ENCODE data around the gene NHLRC4.
A peak's percentile ranks its signal among the peaks of the same experiment; 100 is the strongest.

The NHLRC4 gene

DNA sequence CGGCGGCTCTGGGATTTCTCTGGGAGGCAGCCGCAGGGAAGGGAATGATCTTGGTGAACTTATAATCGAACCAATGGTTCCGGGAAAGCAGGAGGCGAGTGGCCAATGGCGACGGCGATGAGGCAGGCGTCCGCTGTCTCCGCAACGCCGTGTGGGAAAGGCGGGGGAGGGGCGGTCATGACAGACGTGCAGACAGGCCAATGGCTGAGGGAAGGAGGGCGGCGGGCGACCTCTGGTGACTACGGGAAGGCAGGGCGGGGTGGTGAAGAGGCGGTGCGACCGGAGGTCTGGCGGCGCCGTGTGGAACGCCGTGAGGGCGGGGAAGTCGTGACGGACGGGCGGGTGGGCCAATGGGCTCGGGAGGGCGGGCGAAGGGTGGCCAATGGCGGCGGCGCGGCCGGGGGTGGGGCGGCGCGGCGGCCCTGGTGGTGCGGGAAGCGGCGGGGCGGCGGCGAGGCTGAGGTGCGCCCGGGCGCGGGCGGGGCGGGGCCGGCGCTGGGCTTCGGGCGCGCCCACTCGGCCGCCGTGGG is 22.9 kb downstream of the NHLRC4 start, which contains the start of gene RAB40C (continued):
- TF ChIP-seq ZNF132 (tag by site-specific recombination; IDR thresholded peaks at IDR 0.05; ENCODE audit: borderline replicate concordance) = no peak
- no peak for TF ChIP-seq YY2 (tag by site-specific recombination; IDR thresholded peaks at IDR 0.05)
- TF ChIP-seq ZNF664 (tag by site-specific recombination; IDR thresholded peaks at IDR 0.05) = no peak
- TF ChIP-seq, protein P1, sequence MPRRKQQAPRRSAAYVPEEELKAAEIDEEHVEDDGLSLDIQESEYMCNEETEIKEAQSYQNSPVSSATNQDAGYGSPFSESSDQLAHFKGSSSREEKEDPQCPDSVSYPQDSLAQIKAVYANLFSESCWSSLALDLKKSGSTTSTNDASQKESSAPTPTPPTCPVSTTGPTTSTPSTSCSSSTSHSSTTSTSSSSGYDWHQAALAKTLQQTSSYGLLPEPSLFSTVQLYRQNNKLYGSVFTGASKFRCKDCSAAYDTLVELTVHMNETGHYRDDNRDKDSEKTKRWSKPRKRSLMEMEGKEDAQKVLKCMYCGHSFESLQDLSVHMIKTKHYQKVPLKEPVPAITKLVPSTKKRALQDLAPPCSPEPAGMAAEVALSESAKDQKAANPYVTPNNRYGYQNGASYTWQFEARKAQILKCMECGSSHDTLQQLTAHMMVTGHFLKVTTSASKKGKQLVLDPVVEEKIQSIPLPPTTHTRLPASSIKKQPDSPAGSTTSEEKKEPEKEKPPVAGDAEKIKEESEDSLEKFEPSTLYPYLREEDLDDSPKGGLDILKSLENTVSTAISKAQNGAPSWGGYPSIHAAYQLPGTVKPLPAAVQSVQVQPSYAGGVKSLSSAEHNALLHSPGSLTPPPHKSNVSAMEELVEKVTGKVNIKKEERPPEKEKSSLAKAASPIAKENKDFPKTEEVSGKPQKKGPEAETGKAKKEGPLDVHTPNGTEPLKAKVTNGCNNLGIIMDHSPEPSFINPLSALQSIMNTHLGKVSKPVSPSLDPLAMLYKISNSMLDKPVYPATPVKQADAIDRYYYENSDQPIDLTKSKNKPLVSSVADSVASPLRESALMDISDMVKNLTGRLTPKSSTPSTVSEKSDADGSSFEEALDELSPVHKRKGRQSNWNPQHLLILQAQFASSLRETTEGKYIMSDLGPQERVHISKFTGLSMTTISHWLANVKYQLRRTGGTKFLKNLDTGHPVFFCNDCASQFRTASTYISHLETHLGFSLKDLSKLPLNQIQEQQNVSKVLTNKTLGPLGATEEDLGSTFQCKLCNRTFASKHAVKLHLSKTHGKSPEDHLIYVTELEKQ (tag by site-specific recombination; IDR thresholded peaks at IDR 0.05; ENCODE audit: borderline replicate concordance) = no peak
- peak; percentile 50 for TF ChIP-seq GLIS1 (tag by site-specific recombination; IDR thresholded peaks at IDR 0.05)
- no peak for TF ChIP-seq ZNF654 (tag by site-specific recombination; IDR thresholded peaks at IDR 0.05; ENCODE audit: low read depth)
- TF ChIP-seq BCL11B (tag by site-specific recombination; IDR thresholded peaks at IDR 0.05; ENCODE audit: low read depth) = no peak
- TF ChIP-seq GLIS2 (tag by site-specific recombination; IDR thresholded peaks at IDR 0.05) = peak; percentile 97
- TF ChIP-seq, protein P2, sequence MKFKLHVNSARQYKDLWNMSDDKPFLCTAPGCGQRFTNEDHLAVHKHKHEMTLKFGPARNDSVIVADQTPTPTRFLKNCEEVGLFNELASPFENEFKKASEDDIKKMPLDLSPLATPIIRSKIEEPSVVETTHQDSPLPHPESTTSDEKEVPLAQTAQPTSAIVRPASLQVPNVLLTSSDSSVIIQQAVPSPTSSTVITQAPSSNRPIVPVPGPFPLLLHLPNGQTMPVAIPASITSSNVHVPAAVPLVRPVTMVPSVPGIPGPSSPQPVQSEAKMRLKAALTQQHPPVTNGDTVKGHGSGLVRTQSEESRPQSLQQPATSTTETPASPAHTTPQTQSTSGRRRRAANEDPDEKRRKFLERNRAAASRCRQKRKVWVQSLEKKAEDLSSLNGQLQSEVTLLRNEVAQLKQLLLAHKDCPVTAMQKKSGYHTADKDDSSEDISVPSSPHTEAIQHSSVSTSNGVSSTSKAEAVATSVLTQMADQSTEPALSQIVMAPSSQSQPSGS (tag by site-specific recombination; IDR thresholded peaks at IDR 0.05; ENCODE audit: low read depth) = no peak
- TF ChIP-seq ZNF121 (tag by site-specific recombination; IDR thresholded peaks at IDR 0.05) = no peak
- TF ChIP-seq HOXA7 (CRISPR knock-in tag; IDR thresholded peaks at IDR 0.05; ENCODE audit: borderline replicate concordance) = no peak
- no peak for TF ChIP-seq ZNF350 (tag by site-specific recombination; IDR thresholded peaks at IDR 0.05)
- no peak for TF ChIP-seq GLI4 (tag by site-specific recombination; IDR thresholded peaks at IDR 0.05)
- no peak for TF ChIP-seq ZNF221 (tag by site-specific recombination; IDR thresholded peaks at IDR 0.05; ENCODE audit: borderline replicate concordance)
- no peak for TF ChIP-seq ZNF239 (tag by site-specific recombination; IDR thresholded peaks at IDR 0.05)
- peak; percentile 87 for TF ChIP-seq ZNF341 (tag by site-specific recombination; IDR thresholded peaks at IDR 0.05; ENCODE audit: low read depth)
- no peak; the same call in 1 of the 2 replicates for TF ChIP-seq ZBTB20 (tag by site-specific recombination; IDR thresholded peaks at IDR 0.05)
- peak; percentile 82 for TF ChIP-seq IKZF3 (tag by site-specific recombination; IDR thresholded peaks at IDR 0.05)
- no peak for TF ChIP-seq ZNF777 (tag by site-specific recombination; IDR thresholded peaks at IDR 0.05; ENCODE audit: borderline replicate concordance)
- TF ChIP-seq AEBP2 (tag by site-specific recombination; IDR thresholded peaks at IDR 0.05; ENCODE audit: borderline replicate concordance) = no peak
- TF ChIP-seq ZNF302 (tag by site-specific recombination; IDR thresholded peaks at IDR 0.05; ENCODE audit: low read depth) = no peak
- no peak for TF ChIP-seq ZNF416 (tag by site-specific recombination; IDR thresholded peaks at IDR 0.05)
- no peak for TF ChIP-seq TCF7L2 (IDR thresholded peaks at IDR 0.05; ENCODE audit: borderline replicate concordance, low read depth, low read length)
- TF ChIP-seq ZNF248 (tag by site-specific recombination; IDR thresholded peaks at IDR 0.05) = no peak
- no peak for TF ChIP-seq ZBTB44 (tag by site-specific recombination; IDR thresholded peaks at IDR 0.05)
- TF ChIP-seq ZBTB48 (tag by site-specific recombination; IDR thresholded peaks at IDR 0.05) = no peak
- no peak for TF ChIP-seq ZNF660 (tag by site-specific recombination; IDR thresholded peaks at IDR 0.05)
- TF ChIP-seq BCL6B (tag by site-specific recombination; IDR thresholded peaks at IDR 0.05) = no peak
- TF ChIP-seq ZBTB21 (tag by site-specific recombination; IDR thresholded peaks at IDR 0.05) = no peak
- peak; percentile 83 for TF ChIP-seq KLF10 (tag by site-specific recombination; IDR thresholded peaks at IDR 0.05)
- no peak for TF ChIP-seq ZNF596 (tag by site-specific recombination; IDR thresholded peaks at IDR 0.05)
- no peak for TF ChIP-seq ZNF223 (tag by site-specific recombination; IDR thresholded peaks at IDR 0.05)
- TF ChIP-seq EGR2 (tag by site-specific recombination; IDR thresholded peaks at IDR 0.05; ENCODE audit: low read depth) = peak; percentile 92
- no peak for TF ChIP-seq ZNF157 (tag by site-specific recombination; IDR thresholded peaks at IDR 0.05)

Measured in HEK293 (cell line).